AG09309 (cell line): ENCODE data around the gene SLC3A2.

Source experiments
- DNase-seq: peaks from one replicate; pipeline ENCODE4 v3.0.0-alpha.2; 2010; ENCODE audit warnings: low read depth
- H3K4me3 ChIP-seq: 2 replicates; pipeline ENCODE4 v1.5.1; 2011; ENCODE audit warnings: mild to moderate bottlenecking, low read depth, low read length, moderate library complexity; ENCODE audit not compliant: control insufficient read depth
- TF ChIP-seq, protein P1 (sequence below): IDR thresholded peaks from 2 replicates; pipeline ENCODE4 v1.5.1; 2011; ENCODE audit warnings: mild to moderate bottlenecking, low read depth, low read length, inconsistent platforms; ENCODE audit not compliant: insufficient read depth, control insufficient read depth; ENCODE audit errors: missing control alignments

The SLC3A2 gene

DNA sequence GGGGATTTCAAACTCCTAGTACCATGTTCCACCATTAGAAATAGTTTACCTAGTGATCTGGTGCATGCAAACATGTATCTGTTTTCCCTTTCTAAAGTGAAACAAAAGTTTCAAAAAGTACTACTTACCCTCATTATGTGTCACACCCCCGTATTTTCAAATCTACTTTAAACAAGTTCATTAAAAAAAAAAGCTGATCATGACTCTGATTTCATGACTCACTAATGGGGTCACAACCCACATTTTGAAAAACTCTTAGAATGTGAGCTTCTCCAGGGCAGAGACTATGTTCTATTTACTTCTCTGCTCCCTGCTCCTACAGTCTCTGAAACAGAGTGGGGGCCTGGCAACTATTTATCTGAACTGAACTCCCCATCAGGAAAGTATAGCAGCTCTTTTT lies 22.2 kb downstream of the SLC3A2 start:
- no peak for DNase-seq
- TF ChIP-seq, protein P1, sequence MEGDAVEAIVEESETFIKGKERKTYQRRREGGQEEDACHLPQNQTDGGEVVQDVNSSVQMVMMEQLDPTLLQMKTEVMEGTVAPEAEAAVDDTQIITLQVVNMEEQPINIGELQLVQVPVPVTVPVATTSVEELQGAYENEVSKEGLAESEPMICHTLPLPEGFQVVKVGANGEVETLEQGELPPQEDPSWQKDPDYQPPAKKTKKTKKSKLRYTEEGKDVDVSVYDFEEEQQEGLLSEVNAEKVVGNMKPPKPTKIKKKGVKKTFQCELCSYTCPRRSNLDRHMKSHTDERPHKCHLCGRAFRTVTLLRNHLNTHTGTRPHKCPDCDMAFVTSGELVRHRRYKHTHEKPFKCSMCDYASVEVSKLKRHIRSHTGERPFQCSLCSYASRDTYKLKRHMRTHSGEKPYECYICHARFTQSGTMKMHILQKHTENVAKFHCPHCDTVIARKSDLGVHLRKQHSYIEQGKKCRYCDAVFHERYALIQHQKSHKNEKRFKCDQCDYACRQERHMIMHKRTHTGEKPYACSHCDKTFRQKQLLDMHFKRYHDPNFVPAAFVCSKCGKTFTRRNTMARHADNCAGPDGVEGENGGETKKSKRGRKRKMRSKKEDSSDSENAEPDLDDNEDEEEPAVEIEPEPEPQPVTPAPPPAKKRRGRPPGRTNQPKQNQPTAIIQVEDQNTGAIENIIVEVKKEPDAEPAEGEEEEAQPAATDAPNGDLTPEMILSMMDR = no peak
- no peak overlapping the region for H3K4me3 ChIP-seq

DNA sequence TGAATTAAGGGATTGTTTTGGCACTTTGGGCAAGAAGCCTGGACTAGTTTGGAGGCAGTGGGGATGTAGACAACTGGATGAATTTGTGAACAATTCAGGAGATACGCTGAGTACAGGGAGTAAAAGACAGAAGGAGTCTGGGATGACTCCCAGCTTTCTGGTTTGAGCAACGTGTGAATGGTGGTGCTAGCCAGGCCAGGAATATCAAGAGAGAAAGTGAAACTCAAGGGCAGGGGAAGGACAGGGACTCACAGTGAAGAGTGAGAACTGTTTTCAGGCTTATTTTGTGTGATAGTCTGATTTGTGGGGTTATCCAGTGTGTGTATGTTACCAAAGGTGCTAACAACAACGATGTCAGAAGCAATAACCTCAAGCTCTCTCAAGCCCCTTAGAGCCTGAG lies 24.6 kb downstream of the SLC3A2 start:
- TF ChIP-seq, protein P1 = no peak
- H3K4me3 ChIP-seq = no peak overlapping the region
- no peak for DNase-seq

DNA sequence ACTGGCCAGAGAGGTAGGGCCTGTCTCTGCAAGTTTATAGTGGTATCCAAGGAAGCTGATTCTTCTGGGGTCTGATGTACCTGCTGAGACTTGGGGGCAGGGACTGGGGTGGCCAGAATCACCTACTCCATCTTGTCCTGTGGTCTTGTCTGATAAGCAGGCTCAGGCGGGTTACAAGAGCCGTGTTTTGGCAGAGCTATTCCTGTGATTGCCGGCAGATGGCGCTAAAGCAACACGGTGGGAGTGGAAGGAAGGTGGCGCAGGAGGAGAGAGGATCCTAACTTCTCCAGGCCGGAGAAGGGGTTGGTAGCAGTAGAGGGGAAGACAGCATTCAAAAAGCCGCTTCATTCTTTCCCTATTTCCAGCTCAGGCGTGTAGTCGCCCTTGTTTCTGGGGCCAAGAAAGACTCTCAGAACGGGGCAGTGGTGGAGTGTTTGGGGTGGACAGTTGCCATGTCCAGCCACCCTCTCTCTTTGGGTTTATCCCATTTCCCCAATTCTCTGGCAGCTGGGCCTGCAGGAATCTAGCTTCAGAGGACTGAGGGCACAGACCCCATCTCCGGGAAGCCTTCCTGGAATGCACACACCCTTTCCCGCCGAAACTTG lies 25.3 kb downstream of the SLC3A2 start:
- H3K4me3 ChIP-seq = no peak overlapping the region
- DNase-seq = peak; percentile 25
- TF ChIP-seq, protein P1 = peak; percentile 100

DNA sequence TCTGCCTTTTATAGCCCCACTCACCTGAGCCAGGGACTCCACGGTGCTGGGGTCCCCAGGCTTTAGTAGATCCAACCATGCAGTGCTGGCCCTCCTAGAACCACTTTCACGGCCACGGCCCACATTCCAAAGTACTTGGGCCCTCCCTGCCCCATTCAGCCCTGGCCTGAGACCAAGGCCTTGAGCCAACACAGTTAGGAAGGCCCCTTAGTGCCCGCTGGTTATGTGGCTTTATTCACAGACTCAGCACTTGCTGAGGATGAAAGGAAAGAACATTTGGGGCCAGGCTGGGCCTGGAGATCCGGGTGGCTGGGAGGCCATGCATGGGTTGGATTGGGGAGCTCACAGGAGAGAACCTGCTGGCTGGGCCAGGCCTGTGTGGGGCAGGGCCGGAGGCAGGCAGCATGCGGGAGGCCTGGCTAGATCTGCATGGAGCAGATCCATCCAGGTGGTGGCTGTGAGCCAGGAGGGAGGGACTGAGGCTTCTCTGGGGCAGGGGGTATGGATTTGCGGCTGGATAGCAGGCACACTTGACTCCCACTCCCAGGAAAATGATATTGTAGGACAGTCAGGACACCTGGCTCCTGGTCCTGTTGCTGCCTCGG lies 27.9 kb downstream of the SLC3A2 start:
- no peak for DNase-seq
- TF ChIP-seq, protein P1 = no peak
- no peak overlapping the region for H3K4me3 ChIP-seq

DNA sequence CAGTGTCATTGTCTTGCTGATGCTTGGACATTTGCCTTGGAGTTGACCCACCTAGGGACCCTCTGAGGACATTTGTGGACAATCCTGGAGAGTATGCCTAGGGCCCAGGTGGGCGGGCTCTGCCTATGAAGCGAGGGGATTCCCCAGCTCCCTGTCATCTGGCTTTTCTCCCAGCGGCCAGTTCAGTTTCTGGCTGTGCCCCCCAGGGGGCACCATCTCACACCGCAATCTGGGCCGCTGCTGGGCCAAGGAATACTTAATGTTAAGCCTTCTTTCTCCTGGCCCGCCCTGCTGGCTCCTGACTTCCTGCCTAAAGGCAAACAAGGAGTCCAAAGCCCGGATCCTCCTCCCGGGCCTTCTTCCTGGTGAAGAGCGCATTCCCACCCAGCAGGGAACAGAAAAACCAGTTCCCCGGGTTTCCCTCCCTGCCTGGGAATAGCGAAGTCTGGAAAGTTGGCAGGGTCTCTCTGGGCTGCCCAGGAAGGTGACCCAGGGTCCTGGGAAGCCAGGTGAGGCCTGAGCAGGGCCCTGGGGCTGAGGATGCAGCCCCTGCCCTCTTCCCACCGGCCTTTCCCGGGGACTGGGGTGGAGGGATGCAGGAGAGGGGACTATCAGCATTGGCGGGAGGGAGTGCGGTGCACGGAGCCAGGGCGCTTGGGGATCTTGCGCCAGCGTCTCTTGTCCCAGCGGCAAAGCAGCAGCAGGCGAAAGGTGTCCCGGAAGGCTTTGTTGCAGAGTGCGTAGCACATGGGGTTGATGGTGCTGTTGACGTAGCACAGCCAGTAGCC lies 28.6 kb downstream of the SLC3A2 start:
- H3K4me3 ChIP-seq = no peak overlapping the region
- no peak for DNase-seq
- TF ChIP-seq, protein P1 = peak; percentile 62

DNA sequence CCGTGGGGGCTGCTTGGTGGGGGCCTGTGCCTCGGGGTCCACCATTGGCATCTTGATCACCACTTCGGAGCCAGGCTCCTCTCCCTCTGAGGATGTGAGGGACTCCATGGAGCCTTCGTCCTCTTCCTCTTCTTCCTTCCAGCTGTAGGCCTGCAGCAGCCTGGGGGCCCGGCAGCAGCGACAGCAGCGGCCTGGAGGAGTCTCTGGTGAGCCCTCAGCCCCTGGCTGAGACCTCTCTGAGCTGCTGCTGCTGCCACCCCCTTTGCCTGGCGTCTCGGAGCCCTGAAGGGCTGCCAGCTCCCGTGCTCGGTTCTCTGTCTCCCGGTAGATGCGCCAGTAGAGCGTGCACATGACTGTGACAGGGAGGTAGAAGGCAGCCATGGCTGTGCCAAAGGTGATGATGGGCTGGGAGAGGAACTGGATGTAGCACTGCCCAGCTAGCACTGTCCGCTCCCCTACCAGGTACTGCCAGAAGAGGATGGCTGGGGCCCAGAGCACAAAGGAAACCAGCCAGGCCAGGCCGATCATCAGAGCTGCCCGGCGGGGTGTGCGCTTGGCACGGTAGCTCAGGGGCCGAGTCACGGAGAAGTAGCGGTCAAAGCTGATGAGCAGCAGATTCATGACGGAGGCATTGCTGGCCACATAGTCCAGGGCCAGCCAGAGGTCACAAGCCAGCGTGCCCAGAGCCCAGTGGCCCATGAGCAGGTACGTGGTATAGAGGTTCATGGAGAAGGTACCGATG lies 29.6 kb downstream of the SLC3A2 start:
- TF ChIP-seq, protein P1 = no peak
- no peak for DNase-seq

More for the DNA sequence above, 29.6 kb downstream of the SLC3A2 start:
- H3K4me3 ChIP-seq = no peak overlapping the region
